Measurements from ENCODE around the gene RFFL.
A peak's percentile ranks its signal among the peaks of the same experiment; 100 is the strongest.

The RFFL gene

GRCh38 chr17:34989473-34989872 is 74.0 kb downstream of the RFFL start:
- H3K36me3 Mint-ChIP-seq (ENCODE audit: insufficient read depth) = peaks cover 31% of the 10 kb centered on the region

GRCh38 chr17:34988644-34989043 is 74.9 kb downstream of the RFFL start:
- Mint-ChIP-seq H3K27me3 (no peaks in the 10 kb centered on the region), H3K36me3 (ENCODE audit: insufficient read depth) (peaks cover 31% of the 10 kb centered on the region), H3K27ac (ENCODE audit: low read depth) (no peak overlapping the region), H3K4me3 (no peak overlapping the region), H3K4me1 (peaks cover 23% of the 10 kb centered on the region), H3K9me3 (no peaks in the 10 kb centered on the region)
- DNase-seq (ENCODE audit: low spot score in 2 of 2) (no peak), ATAC-seq (replicated peaks; ENCODE audit: extremely low read depth, poor library complexity, severe bottlenecking) (no peak)

More at GRCh38 chr17:34989473-34989872, 74.0 kb downstream of the RFFL start:
- Mint-ChIP-seq H3K27me3 (no peaks in the 10 kb centered on the region), H3K4me1 (peaks cover 15% of the 10 kb centered on the region), H3K4me3 (no peak overlapping the region), H3K9me3 (no peaks in the 10 kb centered on the region), H3K27ac (ENCODE audit: low read depth) (no peak overlapping the region)
- DNase-seq (ENCODE audit: low spot score in 2 of 2) (no peak), ATAC-seq (replicated peaks; ENCODE audit: extremely low read depth, poor library complexity, severe bottlenecking) (no peak)

GRCh38 chr17:34987232-34987631 is 76.3 kb downstream of the RFFL start:
- H3K27me3 Mint-ChIP-seq = no peaks in the 10 kb centered on the region
- no peak overlapping the region for H3K4me3 Mint-ChIP-seq
- ATAC-seq (replicated peaks; ENCODE audit: extremely low read depth, poor library complexity, severe bottlenecking) = no peak
- peaks cover 24% of the 10 kb centered on the region for H3K4me1 Mint-ChIP-seq
- no peaks in the 10 kb centered on the region for H3K9me3 Mint-ChIP-seq
- H3K36me3 Mint-ChIP-seq (ENCODE audit: insufficient read depth) = peaks cover 34% of the 10 kb centered on the region
- no peak for DNase-seq (ENCODE audit: low spot score in 2 of 2)
- H3K27ac Mint-ChIP-seq (ENCODE audit: low read depth) = no peak overlapping the region

- Mint-ChIP-seq H3K4me1 (peaks cover 43% of the 10 kb centered on the region), H3K27me3 (no peaks in the 10 kb centered on the region), H3K4me3 (peak overlapping the region; percentile 96), H3K27ac (ENCODE audit: low read depth) (peak overlapping the region; percentile 98), H3K9me3 (no peaks in the 10 kb centered on the region), H3K36me3 (ENCODE audit: insufficient read depth) (peaks cover 17% of the 10 kb centered on the region)
- DNase-seq (ENCODE audit: low spot score in 2 of 2) (no peak), ATAC-seq (replicated peaks; ENCODE audit: extremely low read depth, poor library complexity, severe bottlenecking) (no peak)
These were observed 81.8 kb downstream of the RFFL start for GRCh38 chr17:34981538-34982241.

- ATAC-seq (replicated peaks; ENCODE audit: extremely low read depth, poor library complexity, severe bottlenecking) = peak; percentile 86
- Mint-ChIP-seq H3K27me3 (no peaks in the 10 kb centered on the region), H3K27ac (ENCODE audit: low read depth) (peak overlapping the region; percentile 98), H3K4me3 (peak overlapping the region; percentile 96), H3K36me3 (ENCODE audit: insufficient read depth) (peaks cover 14% of the 10 kb centered on the region), H3K4me1 (peaks cover 43% of the 10 kb centered on the region), H3K9me3 (no peaks in the 10 kb centered on the region)
- DNase-seq (ENCODE audit: low spot score in 2 of 2) = peak; percentile 59 to 64
These were observed 82.6 kb downstream of the RFFL start for GRCh38 chr17:34980681-34981537.

GRCh38 chr17:34980353-34980680 is 83.2 kb downstream of the RFFL start, which contains the start of gene LIG3:
TSS of gene LIG3 (plus strand) at chr17:34980512. CDS start at chr17:34983006, 2,494 bp downstream.
- Mint-ChIP-seq H3K4me3 (peak within 1 kb of the TSS; percentile 96), H3K36me3 (ENCODE audit: insufficient read depth) (peaks cover 14% of the 10 kb centered on the region), H3K4me1 (peaks cover 43% of the 10 kb centered on the region), H3K9me3 (no peaks in the 10 kb centered on the region), H3K27ac (ENCODE audit: low read depth) (peak within 1 kb of the TSS; percentile 98), H3K27me3 (no peaks in the 10 kb centered on the region)
- ATAC-seq (replicated peaks; ENCODE audit: extremely low read depth, poor library complexity, severe bottlenecking) = peak; percentile 84
- DNase-seq (ENCODE audit: low spot score in 2 of 2) = peak; percentile 84 to 88

GRCh38 chr17:34979650-34980352 is 83.7 kb downstream of the RFFL start:
- peak overlapping the region; percentile 96 for H3K4me3 Mint-ChIP-seq
- H3K27me3 Mint-ChIP-seq = no peaks in the 10 kb centered on the region
- ATAC-seq (replicated peaks; ENCODE audit: extremely low read depth, poor library complexity, severe bottlenecking) = no peak
- H3K9me3 Mint-ChIP-seq = no peaks in the 10 kb centered on the region
- H3K4me1 Mint-ChIP-seq = peaks cover 43% of the 10 kb centered on the region
- no peak for DNase-seq (ENCODE audit: low spot score in 2 of 2)
- peaks cover 14% of the 10 kb centered on the region for H3K36me3 Mint-ChIP-seq (ENCODE audit: insufficient read depth)
- H3K27ac Mint-ChIP-seq (ENCODE audit: low read depth) = peak overlapping the region; percentile 98

GRCh38 chr17:34979153-34979552 is 84.4 kb downstream of the RFFL start:
- peaks cover 40% of the 10 kb centered on the region for H3K4me1 Mint-ChIP-seq
- H3K4me3 Mint-ChIP-seq = no peak overlapping the region
- DNase-seq (ENCODE audit: low spot score in 2 of 2) (no peak), ATAC-seq (replicated peaks; ENCODE audit: extremely low read depth, poor library complexity, severe bottlenecking) (no peak)
- H3K27ac Mint-ChIP-seq (ENCODE audit: low read depth) = no peak overlapping the region
- no peaks in the 10 kb centered on the region for H3K9me3 Mint-ChIP-seq
- H3K36me3 Mint-ChIP-seq (ENCODE audit: insufficient read depth) = peaks cover 14% of the 10 kb centered on the region
- no peaks in the 10 kb centered on the region for H3K27me3 Mint-ChIP-seq

GRCh38 chr17:34974794-34975785 is 88.4 kb downstream of the RFFL start:
- ATAC-seq (replicated peaks; ENCODE audit: extremely low read depth, poor library complexity, severe bottlenecking) = no peak

GRCh38 chr17:34974179-34974578 is 89.3 kb downstream of the RFFL start:
- Mint-ChIP-seq H3K9me3 (no peaks in the 10 kb centered on the region), H3K27ac (ENCODE audit: low read depth) (no peak overlapping the region), H3K27me3 (no peaks in the 10 kb centered on the region), H3K36me3 (ENCODE audit: insufficient read depth) (peaks cover 6% of the 10 kb centered on the region), H3K4me3 (no peak overlapping the region), H3K4me1 (peaks cover under 1% of the 10 kb centered on the region)
- DNase-seq (ENCODE audit: low spot score in 2 of 2) (no peak), ATAC-seq (replicated peaks; ENCODE audit: extremely low read depth, poor library complexity, severe bottlenecking) (no peak)

More at GRCh38 chr17:34974794-34975785, 88.4 kb downstream of the RFFL start:
- Mint-ChIP-seq H3K27me3 (no peaks in the 10 kb centered on the region), H3K4me3 (no peak overlapping the region), H3K9me3 (no peaks in the 10 kb centered on the region), H3K4me1 (peaks cover 10% of the 10 kb centered on the region), H3K27ac (ENCODE audit: low read depth) (no peak overlapping the region), H3K36me3 (ENCODE audit: insufficient read depth) (peaks cover 7% of the 10 kb centered on the region)
- DNase-seq (ENCODE audit: low spot score in 2 of 2) = no peak

GRCh38 chr17:34961093-34961911 is 102.2 kb downstream of the RFFL start, which contains the start of the genes CCT6B and ZNF830:
TSS of gene CCT6B (minus strand) at chr17:34961460. CDS start at chr17:34961393, 67 bp downstream.
TSS of gene ZNF830 (plus strand) at chr17:34961540. CDS start at chr17:34961567, 27 bp downstream.
- Mint-ChIP-seq H3K4me1 (peaks cover 30% of the 10 kb centered on the region), H3K4me3 (peak within 1 kb of the TSS; percentile 97), H3K9me3 (no peaks in the 10 kb centered on the region), H3K27me3 (no peaks in the 10 kb centered on the region), H3K27ac (ENCODE audit: low read depth) (peak within 1 kb of the TSS; percentile 99), H3K36me3 (ENCODE audit: insufficient read depth) (peaks cover 28% of the 10 kb centered on the region)
- DNase-seq (ENCODE audit: low spot score in 2 of 2) (peak; percentile 81 to 84), ATAC-seq (replicated peaks; ENCODE audit: extremely low read depth, poor library complexity, severe bottlenecking) (peak; percentile 89)
